GM20431 (cell line): ENCODE measurements around the gene SLC19A3.

Source experiments
- in situ Hi-C: fragments of 300-500 bp; cut with MseI, MboI; formaldehyde crosslinking; loops from one replicate; pipeline ENCODE4 v1.15.0; 2020; ENCODE audit warnings: low sequenced_read_pairs; ENCODE audit not compliant: unreplicated experiment

SLC19A3 gene

GRCh38 chr2:227706859-227707258 is 11.0 kb downstream of the SLC19A3 start:
- in situ Hi-C loops: no loop called here

DNA sequence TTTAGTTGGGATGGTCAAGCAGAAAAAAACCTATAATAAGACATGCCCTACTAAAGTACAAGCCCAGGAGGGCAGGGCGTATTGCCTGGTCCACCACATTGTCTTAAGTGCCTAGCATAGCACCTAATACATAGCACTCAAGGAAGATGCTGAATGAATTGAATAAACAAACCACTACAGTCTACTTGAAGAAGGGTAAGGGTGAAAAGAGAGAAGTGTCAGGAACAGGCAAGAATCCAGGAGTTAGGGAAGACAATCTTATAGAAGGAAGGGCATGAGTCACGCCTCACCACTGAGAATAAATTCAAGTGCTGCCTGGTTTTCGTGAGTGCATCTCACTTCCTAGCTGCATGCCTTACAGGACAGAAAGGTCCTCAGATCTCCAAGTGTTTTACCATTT is 13.9 kb downstream of the SLC19A3 start:
- in situ Hi-C loops: no loop called here

DNA sequence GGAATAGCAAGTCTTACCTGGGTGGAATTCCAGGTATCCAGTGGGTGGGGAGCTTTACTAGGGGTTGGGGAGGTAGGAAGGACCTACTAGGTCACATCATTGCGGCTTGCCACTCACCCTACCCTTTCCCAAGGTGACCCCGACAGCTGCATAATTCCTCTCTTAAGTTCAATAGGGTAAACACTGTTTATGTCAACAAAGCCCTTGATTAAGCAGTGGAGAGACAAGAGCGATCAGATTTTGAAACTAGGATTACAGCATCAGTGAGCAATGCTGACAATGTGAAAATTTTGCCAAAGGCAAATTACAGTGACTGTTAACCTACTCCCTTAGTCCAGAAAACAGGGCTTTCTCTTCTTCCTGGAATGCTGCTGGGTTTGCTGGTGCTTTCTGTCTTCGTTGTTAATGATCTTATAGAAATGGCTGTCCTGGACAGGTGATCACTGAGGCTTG is 14.5 kb downstream of the SLC19A3 start:
- in situ Hi-C loops: no loop called here

DNA sequence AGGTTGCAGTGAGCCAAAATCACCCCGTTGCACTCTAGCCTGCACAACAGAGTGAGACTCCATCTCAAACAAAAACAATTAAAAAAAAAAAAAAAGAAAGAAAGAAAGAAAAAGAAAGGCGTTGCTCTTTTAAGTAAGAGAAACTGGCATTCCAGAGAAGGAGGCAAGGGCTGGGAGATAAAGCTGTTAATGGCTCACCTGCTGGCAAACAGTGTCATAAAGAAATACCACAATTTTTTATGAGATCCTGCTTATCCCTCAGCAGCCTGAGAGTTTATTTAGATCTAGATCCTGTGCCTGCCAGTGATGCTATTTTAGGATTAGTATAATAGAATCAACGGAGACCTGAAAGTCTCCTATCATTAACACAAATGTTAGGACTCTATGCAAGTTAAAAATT is 16.3 kb downstream of the SLC19A3 start:
- in situ Hi-C loops: no loop called here

DNA sequence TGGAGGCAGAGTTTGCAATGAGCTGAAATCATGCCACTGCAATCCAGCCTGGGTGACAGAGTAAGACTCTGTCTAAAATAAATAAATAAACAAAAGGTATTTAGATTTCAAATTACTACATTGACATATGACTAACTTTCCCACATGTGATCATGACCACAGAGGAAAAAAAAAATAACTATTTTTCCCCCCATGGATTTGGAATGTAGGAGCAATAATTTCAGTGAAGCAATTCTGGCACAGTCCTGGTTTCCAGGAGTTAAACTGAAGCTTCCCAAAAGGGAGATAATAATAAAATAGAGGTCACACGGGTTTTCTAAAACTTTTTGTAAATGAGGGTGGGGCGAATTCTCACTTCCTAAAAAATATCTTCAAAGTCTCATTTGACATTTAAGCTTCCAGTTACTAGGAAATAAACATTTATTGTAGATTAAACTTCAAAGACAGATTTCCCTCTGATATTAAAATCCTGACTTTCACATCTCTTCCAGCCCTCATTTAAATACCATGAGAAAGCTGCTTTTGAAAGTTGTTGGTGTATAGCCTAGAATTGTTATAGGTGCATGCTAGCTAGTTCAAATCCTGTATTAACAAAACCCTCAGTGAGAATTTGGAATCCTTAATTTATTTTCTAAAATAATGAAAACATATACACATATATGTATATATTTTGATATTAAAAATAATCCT is 20.7 kb downstream of the SLC19A3 start:
- in situ Hi-C loops: no loop called here

DNA sequence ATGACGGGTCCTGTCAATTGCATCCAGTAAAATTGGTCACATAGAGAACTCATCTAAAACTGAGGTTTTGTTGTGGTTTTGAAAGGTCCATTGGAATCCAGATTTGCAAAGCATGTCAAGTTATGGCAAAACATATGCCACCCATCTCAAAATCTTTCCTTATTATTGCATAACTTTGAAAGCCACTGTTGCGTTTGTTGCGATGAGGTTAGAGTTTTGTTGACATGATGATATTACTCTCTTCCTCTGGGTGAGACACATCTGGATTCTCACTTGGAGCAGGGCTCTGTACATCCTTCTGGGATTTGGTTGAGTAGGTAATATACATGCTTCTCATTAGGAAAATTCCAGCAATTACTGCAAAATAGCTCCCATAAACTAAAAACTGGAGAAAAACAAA is 30.6 kb downstream of the SLC19A3 start:
- in situ Hi-C loops: no loop called here

DNA sequence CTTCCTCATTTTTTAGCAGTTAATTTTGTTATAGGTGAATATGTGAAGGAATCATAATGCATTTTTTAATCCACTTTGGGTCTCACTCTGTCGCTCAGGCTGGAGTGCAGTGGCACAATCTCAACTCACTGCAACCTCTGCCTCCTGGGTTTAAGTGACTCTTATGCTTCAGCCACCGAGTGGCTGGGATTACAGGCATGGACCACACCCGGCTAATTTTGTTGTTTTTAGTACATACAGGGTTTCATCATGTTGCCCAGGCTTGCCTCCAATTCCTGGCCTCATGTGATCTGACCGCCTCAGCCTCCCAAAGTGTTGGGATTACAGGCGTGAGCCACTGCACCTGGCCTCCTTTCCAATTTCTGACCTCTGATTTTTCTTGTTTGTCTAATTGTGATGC is 33.6 kb downstream of the SLC19A3 start:
- in situ Hi-C loops: no loop called here

GRCh38 chr2:227677928-227678327 is 39.9 kb downstream of the SLC19A3 start:
- in situ Hi-C loops: no loop called here

- in situ Hi-C loops: loop anchor here (25.0 kb wide), 1 partner anchor 188 kb away; the partner anchor contains the start of gene DAW1
Observed at GRCh38 chr2:227674485-227674884, 43.3 kb downstream of the SLC19A3 start.

- in situ Hi-C loops: loop anchor here (25.0 kb wide), 1 partner anchor 189 kb away; the partner anchor contains the start of gene DAW1
Observed at GRCh38 chr2:227673620-227674019, 44.2 kb downstream of the SLC19A3 start.

DNA sequence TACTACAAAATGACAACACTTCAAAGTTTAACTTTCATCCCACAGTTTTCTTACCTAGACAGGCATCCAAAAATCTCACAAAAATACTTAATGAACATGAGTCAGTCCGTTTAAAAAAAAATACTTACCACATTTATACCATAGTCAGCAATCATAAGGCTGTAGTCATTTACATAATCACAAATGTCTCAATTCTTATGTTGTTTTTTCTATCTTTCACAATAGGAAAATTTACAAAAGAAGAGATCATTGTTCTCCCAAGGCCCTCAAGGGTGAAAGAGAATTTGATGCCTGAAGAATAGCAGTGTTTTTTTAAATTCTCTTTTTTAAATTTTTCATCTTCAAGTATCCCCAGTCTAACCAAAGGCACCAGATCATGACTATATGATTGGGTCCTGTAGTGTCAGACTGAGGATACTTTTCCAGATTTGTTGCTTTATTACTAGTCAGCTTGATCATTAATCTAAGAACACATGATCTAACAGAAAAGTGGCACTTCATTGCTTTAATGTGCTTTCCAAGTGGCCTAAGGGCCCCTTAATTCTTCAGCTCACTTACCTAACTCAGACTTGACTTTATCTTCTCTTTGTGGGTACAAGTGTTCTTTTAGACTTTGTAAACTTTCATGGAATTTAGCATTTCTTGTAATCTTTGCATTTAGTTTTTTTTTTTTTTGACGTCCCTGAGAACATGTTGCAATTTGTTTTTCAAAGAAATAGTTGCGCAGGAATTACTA is 46.5 kb downstream of the SLC19A3 start:
- in situ Hi-C loops: loop anchor here (25.0 kb wide), 1 partner anchor 191 kb away; the partner anchor contains the start of gene DAW1

DNA sequence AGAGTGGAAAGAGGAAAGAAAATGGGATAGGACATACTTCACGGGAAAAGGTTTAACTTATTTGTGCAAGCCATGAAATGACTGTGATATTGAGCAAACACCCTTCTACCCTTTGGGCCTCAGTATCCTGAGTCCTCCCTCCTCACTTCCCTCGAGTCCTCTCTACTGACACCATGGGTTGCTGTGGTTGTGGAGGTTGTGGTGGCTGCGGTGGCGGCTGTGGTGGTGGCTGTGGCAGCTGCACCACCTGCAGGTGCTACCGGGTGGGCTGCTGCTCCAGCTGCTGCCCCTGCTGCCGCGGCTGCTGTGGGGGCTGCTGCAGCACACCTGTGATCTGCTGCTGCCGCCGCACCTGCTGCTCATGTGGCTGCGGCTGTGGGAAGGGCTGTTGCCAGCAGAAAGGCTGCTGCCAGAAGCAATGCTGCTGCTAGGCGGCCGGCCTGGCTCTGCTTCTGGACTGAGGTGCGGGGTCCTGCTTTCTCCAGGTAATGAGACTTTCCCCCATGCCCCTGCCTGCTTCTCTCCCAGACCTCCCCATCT is 51.1 kb downstream of the SLC19A3 start, which contains the start of gene SCYGR5:
Gene SCYGR5 (plus strand): TSS at position 174 of the 540 bp plus-strand sequence. CDS start 0 bp downstream, at position 174.
- in situ Hi-C loops: loop anchor here (25.0 kb wide), 1 partner anchor 196 kb away; the partner anchor contains the start of gene DAW1

GRCh38 chr2:227665189-227665940 is 52.5 kb downstream of the SLC19A3 start:
- in situ Hi-C loops: loop anchor here (25.0 kb wide), 1 partner anchor 197 kb away; the partner anchor contains the start of gene DAW1

GRCh38 chr2:227661827-227662226 is 56.0 kb downstream of the SLC19A3 start:
- in situ Hi-C loops: loop anchor here (25.0 kb wide), 1 partner anchor 200 kb away; the partner anchor contains the start of gene DAW1

DNA sequence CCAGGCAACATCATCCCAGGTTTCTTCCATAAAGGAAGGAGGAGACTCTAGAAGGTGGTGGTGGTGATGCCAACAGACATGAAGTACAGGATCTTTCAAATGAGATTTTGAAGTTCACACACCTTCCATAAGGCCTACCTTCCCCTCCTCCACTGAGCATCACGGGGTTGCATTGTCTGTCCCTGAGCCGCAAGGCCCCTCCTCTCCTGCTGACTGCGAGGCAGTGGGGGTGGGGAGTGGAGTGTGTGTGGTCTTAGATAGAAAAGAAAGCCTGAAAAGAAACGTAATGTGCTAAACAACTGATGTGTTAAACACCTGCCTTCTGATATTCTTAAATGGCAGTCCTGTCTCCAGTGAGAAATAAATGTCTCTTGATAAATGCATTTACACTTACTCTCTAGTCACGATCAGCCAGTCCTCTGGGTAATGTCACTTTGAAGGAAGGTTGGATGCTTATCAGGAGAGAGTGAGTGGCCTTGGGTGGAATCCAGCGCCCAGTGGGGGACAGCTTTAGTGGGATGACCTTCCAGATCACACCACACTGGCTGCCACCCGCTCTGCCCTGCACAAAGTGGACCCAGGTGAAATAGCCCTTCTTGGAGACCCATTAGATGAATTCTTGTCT is 56.7 kb downstream of the SLC19A3 start:
- in situ Hi-C loops: loop anchor here (25.0 kb wide), 1 partner anchor 201 kb away; the partner anchor contains the start of gene DAW1

- in situ Hi-C loops: loop anchor here (25.0 kb wide), 1 partner anchor 205 kb away; the partner anchor contains the start of gene DAW1
Observed at GRCh38 chr2:227657199-227657845, 60.5 kb downstream of the SLC19A3 start.

DNA sequence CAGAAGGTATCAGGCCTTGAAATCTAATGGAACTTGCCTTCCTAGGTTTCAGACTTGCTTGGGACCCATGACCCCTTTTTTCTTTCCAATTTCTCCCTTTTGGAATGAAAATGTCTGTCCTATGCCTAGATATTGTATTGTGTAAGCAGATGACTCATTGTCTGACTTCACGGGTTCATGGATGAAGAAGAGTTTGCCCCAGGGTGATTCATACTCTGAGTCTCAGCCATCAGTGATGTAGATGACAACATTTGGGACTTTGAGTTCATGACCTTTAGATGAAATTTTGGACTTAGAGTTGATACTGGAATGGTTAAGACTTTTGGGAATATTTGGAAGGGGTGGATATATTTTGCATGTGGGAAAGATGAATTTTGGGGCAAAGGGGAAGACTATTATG is 62.4 kb downstream of the SLC19A3 start:
- in situ Hi-C loops: loop anchor here (25.0 kb wide), 1 partner anchor 207 kb away; the partner anchor contains the start of gene DAW1

DNA sequence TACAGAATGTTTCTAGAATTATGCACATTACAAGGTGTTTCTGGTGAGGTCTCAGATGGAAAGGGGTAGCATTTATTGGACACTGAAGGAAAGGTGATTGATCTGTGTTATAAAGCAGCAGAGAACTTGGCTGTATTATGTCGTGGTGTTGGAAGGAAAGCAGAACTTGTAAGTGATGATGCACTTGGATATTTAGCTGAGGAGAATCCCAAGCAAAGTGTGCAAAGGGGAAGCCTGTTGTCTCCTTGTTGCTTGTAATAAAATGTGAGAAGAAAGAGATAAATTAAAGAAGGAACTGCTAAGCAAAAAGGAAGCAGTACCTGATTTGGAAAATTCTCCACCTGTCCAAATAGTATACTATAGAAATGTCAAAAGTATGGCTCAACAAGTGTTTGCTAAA is 63.4 kb downstream of the SLC19A3 start:
- in situ Hi-C loops: loop anchor here (25.0 kb wide), 1 partner anchor 208 kb away; the partner anchor contains the start of gene DAW1

DNA sequence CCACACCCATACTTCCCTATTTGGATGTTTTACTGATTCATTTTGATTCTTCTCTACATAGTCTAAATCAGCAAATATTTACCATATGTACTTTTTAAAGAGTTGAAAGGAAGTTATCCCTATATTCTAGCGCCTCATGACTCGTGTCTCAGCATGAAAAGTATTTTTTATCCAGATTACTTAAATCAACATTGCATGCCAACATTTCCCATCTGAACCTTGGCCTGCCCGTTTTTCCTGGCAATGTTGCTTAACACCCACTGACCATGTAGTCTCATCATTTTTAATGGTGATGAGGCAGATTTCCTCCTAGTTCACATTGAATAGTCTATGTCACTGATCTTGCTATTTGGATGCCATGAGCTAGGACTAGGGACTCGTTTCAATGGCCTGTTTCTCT is 64.4 kb downstream of the SLC19A3 start:
- in situ Hi-C loops: loop anchor here (25.0 kb wide), 1 partner anchor 209 kb away; the partner anchor contains the start of gene DAW1
